HG03135 (cell line): Measurements from ENCODE around the gene MAEA.

Source experiments
- ATAC-seq: cut with Tn5 transposase; IDR thresholded peaks from one replicate; pipeline ENCODE4 v1.9.1; 2021; ENCODE audit warnings: mild to moderate bottlenecking, moderate library complexity; ENCODE audit not compliant: unreplicated experiment

The MAEA gene

GRCh38 chr4:1249731-1250526, 39.8 kb upstream of the MAEA start:
- ATAC-seq, result peak; percentile 2

- no peak for ATAC-seq
These were observed 39.2 kb upstream of the MAEA start for GRCh38 chr4:1250527-1250812.

GRCh38 chr4:1250921-1251772, 38.5 kb upstream of the MAEA start:
- no peak for ATAC-seq

GRCh38 chr4:1251773-1252066, 38.0 kb upstream of the MAEA start:
- no peak for ATAC-seq

GRCh38 chr4:1252928-1253492, 36.7 kb upstream of the MAEA start:
- no peak for ATAC-seq

- ATAC-seq, result no peak
These were observed 35.9 kb upstream of the MAEA start for GRCh38 chr4:1253831-1254230.

GRCh38 chr4:1255151-1255550, 34.5 kb upstream of the MAEA start:
- no peak for ATAC-seq

- ATAC-seq, result no peak
These were observed 34.0 kb upstream of the MAEA start for GRCh38 chr4:1255699-1256098.

- ATAC-seq, result no peak
These were observed 31.2 kb upstream of the MAEA start for GRCh38 chr4:1258457-1258856.

- ATAC-seq, result no peak
These were observed 29.7 kb upstream of the MAEA start for GRCh38 chr4:1259966-1260365.

GRCh38 chr4:1260418-1261106, 29.1 kb upstream of the MAEA start:
- no peak for ATAC-seq

GRCh38 chr4:1261107-1261928, 28.4 kb upstream of the MAEA start:
- ATAC-seq, result no peak

GRCh38 chr4:1264942-1265341, 24.7 kb upstream of the MAEA start:
- no peak for ATAC-seq

GRCh38 chr4:1265351-1265750, 24.3 kb upstream of the MAEA start:
- no peak for ATAC-seq

GRCh38 chr4:1266881-1267763, 22.6 kb upstream of the MAEA start:
- no peak for ATAC-seq

GRCh38 chr4:1269209-1269608, 20.5 kb upstream of the MAEA start:
- ATAC-seq, result no peak

GRCh38 chr4:1271686-1272085, 18.0 kb upstream of the MAEA start:
- no peak for ATAC-seq

GRCh38 chr4:1274871-1275270, 14.8 kb upstream of the MAEA start:
- no peak for ATAC-seq

- no peak for ATAC-seq
These were observed 12.7 kb upstream of the MAEA start for GRCh38 chr4:1276984-1277383.
